GM23248 (cell line): ENCODE measurements around the gene VN1R4.

ENCODE experiments used
- EZH2 ChIP-seq: fragments of 200-600 bp; sonication (generic); IDR thresholded peaks from 2 replicates; pipeline ENCODE4 v1.6.1; 2018; ENCODE audit warnings: antibody characterized with exemption, mild to moderate bottlenecking; ENCODE audit not compliant: insufficient read depth, poor library complexity, severe bottlenecking
- EZH2phosphoT487 ChIP-seq: fragments of 200-600 bp; sonication (generic); IDR thresholded peaks from 2 replicates; pipeline ENCODE4 v1.6.1; 2018; ENCODE audit warnings: antibody characterized with exemption, moderate library complexity, mild to moderate bottlenecking, low read depth; ENCODE audit not compliant: insufficient read depth

DNA sequence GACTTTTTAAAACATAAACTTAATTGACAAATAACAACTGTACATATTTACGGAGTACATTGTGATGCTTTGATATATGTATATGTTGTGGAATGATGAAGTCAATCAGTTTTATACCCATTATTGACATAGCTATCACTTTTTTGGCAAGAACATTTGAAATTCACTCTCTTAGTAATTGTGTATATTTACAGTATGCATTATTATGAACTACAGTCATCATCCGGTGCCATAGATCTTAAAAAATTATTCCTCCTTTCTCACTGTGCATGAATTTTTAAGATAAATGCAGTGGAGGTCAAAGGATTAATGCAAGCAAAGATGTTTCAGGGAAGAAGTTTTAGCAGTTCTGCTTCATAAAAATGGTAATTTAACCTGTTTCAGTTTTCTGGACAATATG, 8.0 kb upstream of the VN1R4 start:
- TF ChIP-seq EZH2 (no peak), EZH2phosphoT487 (no peak)
